GM12801 (cell line): ENCODE measurements around the gene AK8.

Experiments
- CTCF ChIP-seq: IDR thresholded peaks from one replicate; pipeline ENCODE4 v1.5.1; 2011; ENCODE audit warnings: control low read depth; ENCODE audit not compliant: insufficient read length; ENCODE audit errors: extremely low read depth

The AK8 gene

GRCh38 chr9:132717326-132717945 lies 160.6 kb downstream of the AK8 start:
- no peak for TF ChIP-seq CTCF

DNA sequence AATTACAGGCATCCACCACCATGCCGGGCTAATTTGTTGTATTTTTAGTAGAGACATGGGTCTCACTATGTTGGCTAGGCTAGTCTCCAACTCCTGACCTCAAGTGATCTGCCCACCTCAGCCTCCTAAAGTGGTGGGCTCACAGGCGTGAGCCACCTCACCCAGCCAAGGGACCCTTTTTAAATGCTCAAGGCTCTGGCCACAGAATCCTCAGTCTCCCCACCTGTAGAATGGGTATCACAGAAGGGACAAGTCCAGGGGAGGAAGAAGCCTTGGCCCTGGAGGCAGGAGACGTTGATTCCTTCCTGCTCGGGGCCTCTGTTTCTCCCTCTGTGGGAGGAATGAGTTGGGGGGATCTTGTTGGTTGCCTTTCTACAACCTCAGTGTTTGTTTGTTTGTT lies 162.1 kb downstream of the AK8 start:
- TF ChIP-seq CTCF, result no peak

- no peak for TF ChIP-seq CTCF
Observed at GRCh38 chr9:132712753-132713152, 165.3 kb downstream of the AK8 start.

GRCh38 chr9:132711846-132712245 lies 166.2 kb downstream of the AK8 start:
- TF ChIP-seq CTCF, result no peak

DNA sequence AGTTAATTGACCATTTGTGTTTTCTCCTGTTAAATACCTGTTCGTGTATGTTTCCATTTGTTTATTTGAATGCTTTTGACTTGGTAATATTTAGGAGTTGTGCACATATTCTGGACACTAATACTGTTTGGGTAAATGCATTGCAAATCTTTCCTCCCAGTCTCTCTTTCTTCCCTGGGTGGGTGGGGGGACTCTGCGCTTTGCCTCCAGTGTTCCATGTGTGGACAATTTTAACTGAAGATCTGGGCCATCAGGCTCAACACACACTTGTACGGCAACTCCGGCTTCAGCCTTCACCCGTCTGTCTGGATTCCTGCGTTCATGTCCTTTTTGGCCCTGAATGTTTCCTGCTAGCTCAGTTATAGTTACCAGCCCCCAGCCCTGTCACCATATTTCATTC lies 167.8 kb downstream of the AK8 start:
- no peak for TF ChIP-seq CTCF

- no peak for TF ChIP-seq CTCF
Observed at GRCh38 chr9:132708769-132709430, 169.2 kb downstream of the AK8 start.

DNA sequence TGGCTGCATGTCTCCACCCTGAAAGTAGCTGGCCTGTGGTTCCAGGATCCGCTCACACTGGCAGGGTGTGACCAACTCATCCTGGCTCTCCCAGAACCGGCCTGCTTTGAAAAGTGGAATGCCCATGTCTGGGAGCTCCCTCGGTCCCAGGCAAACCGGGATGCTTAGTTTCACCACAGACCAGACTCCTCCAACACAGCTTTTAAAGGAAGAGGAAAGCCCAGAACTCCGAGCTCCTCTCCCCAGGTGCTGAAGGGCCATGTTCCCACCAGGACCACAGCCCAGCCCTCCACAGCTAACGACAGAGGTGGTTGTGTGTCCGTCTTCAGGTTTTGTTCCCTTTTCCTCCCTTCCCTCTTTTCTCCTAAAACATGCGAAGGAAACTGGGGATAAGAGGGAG lies 169.8 kb downstream of the AK8 start:
- no peak for TF ChIP-seq CTCF
